ENCODE data around the gene MDM4.
"Not testable (repeated sequence)": the region's sequence is repeated elsewhere in the genome, so short reads cannot be mapped to it uniquely, and the experiment has no call there.

MDM4 gene

GRCh38 chr1:204516180-204516879 lies at the start of gene MDM4:
Gene MDM4 (plus strand): TSS chr1:204516406. CDS start chr1:204525519, 9,113 bp downstream.
- peak; percentile 97 for DNase-seq (ENCODE audit: low spot score)

DNA sequence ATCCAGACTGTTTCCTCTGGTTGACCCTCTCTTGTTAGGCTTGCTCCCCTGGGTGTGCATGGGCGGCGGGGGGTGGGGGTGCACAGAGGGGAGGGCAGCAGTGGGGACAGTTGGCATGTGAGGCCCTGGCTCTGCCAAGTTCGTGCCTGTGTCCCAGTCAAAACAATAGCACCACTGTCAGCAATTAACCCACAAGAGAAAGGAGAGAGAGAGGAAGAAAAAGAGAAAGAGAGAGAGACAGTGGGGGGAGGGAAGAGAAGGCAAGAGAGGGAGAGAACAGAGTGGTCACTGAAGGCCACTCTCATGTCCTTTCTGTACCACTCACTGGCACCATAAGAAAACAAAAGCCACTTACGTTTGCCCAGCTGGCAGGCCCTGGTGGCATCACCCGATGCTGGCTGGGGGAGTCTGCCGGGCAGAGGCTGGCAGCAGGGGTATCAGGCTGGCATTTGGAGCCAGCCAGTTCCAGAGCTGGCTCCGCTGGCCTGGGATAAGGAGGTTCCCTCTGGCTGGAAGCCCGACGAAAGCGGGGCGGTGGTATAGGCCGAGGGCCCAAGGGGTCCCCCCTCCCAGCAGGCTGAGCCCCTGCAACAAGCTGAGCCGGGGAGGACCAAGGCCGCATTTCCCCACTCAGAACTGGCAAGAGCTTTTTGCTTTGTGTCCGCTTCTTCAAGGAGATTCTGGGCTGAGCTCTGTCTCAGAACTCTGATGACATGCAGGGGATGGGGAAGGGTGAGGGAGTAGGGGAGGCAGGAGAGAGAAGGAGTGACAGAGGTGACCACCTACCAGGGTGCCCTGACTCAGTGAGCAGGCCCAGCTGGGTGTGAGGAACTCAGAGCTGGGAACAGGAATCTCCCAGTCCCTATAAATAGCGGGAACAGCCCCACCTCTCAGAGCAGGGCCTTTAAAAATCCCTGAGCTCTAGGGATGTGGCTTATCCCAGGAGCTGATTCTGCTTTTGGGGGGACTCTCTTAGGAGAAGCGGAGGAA lies 49.5 kb upstream of the MDM4 start:
- no peak for DNase-seq (ENCODE audit: low spot score)

DNA sequence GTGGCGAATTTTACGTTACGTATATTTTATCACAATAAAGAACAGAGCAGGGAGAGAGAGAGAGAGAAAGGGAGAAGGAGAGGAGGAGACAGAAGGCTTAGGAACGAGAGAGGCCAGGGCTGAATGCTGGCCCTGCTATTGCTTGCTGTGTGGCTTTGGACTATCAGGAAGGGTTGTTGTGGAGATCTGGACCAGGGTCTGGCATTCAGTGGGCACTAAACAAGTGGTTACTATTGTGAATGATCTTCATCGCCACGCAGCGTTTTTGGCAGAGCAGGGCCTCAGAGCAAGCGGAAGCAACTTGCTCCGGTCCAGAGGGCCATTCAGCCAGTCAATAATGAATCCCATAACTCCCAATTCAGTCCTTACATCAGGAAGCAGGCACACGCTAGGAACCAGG lies 48.0 kb upstream of the MDM4 start:
- DNase-seq (ENCODE audit: low spot score), result no peak

DNA sequence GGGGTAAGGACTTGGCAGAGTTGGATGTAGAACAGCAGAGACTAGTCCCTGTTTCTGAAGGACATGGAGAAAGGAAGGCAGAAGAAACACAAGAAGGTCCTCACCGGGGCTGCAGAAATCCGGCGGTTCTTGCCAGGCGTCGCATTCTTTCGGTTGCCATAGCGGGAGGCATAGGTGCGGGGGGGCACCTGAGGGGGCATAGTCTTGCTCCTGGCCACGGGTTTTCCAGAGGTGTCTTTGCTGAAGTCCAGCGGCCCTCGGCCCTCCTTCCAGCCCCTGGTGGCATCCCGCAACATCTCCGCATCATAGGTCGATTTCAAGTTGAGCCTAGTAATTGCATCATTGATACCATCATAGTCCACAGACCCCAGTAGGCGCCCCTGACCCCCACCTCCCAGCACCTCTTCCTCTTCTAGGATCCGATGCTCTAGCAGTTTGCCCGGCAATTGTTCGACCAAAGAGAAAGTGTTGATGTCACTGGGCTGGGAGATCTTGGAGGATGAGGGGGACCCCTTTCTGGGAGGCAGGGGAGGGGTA lies 47.4 kb upstream of the MDM4 start:
- no peak for DNase-seq (ENCODE audit: low spot score)

DNA sequence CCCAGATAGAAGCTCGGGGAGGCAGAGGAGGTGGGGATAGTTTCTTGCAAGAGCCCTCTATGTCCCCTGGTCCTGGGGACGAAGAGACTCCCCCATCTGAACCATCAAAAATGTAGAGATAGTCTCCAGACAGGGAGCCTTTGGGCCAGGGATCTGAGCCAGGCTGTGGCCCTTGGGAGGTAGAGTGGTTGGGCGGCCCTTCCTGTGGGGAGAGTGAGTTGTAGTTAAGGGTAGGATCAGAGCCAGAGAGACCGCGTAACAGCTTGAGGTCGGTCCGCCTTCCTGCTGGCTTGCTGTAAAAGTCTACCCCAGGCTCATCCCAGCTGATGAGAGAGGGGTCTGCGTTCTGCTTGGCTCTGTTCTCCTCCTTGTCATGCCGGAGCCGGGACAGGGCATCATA lies 46.9 kb upstream of the MDM4 start:
- DNase-seq (ENCODE audit: low spot score), result no peak

- no peak for DNase-seq (ENCODE audit: low spot score)
These were observed 44.5 kb upstream of the MDM4 start for GRCh38 chr1:204471687-204472086.

GRCh38 chr1:204472660-204473059 lies 43.5 kb upstream of the MDM4 start:
- no peak for DNase-seq (ENCODE audit: low spot score)

DNA sequence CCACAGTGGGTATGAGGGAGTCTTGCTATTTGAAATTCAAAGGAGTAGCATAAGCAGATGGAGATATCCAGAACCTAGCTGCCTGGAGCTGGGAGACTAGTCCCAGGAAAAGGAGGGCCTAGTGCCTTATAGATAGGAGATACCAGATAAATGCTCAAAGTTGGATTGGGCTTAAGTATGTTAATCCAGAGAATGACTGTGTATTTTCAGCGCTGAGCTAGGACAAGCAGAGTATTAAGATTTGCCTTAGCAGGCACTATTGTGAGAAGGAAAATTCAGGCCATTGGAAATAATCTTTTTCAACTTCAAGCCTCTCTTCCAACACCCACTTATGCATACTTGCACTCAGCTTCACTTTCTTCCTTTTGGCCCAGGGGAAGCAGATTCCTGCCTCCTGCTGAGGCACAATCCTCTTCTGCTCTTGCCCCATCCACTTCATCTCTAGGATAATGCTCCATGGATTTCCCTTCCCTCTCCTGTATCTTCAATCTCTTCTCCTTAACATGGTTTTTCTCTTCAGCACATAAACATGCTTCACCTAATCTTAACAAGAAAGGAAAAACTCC lies 42.7 kb upstream of the MDM4 start:
- no peak for DNase-seq (ENCODE audit: low spot score)

DNA sequence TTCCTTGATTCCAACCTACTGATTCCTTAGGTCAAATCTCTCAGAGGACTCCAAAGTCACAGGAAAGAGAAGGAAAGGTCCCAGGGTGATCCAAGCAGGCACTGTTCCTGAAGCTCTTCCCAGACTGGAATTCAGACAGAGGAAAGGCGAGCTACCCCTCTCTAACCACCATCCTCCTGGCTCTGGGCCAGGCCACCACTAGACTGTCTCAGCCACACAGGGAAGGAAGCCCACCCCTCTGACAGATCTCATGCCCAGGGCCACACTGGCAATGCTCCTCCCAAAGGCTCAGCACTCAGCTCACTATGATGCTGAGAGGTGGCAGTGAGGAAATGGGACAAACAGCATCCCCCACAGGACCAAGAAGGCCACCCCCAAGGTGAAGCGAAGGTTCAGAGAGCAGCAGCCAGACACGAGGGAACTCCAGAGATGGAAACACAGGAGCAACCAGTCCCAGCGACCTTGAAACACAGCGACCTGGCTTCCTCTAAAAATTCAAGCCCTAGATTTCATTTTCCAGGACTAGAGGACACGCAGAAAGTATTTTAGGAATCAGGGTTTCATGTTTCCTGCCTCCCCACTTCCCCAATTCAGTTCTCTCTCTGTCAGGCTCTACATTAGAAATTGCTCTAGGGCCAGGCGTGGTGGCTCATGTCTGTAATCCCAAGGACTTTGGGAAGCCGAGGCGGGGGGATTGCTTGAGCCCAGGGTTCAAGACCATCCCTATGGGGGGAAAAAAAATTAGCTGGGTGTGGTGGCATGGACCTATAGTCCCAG lies 40.4 kb upstream of the MDM4 start:
- no peak for DNase-seq (ENCODE audit: low spot score)

DNA sequence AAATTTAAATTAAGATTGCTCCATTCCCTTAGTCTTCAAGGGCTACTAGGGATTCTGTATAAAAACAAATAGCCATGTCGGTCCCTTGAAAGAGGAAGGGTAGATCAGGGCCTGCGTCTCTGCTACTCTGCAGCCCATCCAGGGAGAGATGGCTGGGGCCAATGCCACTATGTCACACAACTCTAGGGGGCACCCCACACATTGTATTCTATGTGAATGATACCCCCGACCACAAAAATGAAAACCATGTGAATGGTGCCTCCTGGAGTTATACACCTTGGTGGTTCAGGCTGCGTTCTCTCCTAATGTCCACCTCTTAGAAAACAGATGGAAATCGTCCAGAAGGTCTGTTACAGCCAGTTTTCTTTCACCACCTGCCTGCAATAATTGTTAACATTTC lies 39.6 kb upstream of the MDM4 start:
- DNase-seq (ENCODE audit: low spot score), result no peak

DNA sequence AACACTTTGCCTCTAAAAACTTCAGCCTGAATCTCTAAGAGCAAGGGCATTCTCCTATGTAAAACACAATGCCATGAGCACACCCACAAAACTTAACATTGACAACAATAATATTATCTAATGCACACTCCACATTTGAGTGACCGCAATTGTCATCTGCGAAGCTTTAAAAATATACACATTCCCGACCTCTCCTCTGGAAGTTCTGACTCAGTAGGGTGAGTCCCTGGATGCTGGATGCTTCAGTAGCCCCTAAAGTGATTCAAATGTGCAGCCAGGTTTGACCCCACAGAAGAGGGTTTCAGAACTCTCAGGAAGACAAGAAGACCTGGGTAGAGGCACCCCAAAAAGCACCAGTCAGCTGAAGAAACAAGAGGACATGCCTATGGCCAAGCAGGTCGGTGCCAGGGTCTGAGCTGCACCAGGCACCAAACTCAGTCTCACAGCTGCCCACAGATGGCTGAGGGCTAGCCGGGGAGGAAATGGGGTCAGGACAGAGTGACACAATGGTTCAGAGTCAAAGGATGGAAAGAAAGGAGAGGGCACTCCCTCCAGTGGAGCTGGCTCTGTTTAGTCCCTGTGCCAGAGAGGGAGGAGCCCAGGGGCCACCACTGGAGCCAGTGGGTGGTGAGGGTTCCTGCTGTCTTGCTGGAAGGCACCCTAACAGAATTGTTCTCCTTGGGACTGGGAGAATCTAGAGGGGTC lies 39.0 kb upstream of the MDM4 start:
- DNase-seq (ENCODE audit: low spot score), result no peak

- no peak for DNase-seq (ENCODE audit: low spot score)
These were observed 37.9 kb upstream of the MDM4 start for GRCh38 chr1:204478172-204478899.

- DNase-seq (ENCODE audit: low spot score), result no peak
These were observed 37.3 kb upstream of the MDM4 start for GRCh38 chr1:204478921-204479320.

DNA sequence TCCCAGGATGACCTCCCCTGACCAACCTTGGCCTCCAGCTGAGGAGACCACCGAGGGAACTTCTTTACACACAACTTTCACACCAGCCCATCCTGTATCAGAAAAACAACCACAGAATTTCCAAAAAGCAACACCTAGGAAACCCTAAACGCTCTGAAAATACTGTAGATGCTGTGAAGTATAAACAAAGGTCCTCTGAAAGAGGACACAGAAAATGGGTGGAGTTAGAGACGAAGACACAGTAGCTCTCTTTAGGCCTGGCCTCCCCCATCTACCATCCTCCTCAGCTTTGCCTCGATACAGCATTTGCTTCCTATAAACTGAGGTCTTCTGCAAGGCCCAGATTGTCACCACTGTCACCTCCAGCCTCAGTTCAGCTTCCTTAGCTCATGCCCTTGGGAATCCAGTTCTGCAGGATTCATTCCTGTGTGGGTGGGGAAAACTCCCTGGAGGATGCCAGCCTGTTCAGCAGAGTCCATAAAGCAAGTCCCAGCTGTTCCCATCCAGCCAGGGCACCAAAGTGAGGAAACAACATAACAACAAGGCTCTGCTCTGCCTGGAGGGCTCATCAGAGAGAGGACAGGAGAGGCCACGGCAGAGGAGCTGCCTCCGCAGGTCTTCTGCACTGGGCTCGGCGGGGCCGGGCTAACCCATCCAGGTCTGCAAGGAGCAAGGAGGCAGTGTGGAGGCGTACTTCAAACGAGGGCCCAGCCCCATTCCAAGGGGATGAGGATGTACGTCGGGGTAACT lies 36.6 kb upstream of the MDM4 start:
- no peak for DNase-seq (ENCODE audit: low spot score)

DNA sequence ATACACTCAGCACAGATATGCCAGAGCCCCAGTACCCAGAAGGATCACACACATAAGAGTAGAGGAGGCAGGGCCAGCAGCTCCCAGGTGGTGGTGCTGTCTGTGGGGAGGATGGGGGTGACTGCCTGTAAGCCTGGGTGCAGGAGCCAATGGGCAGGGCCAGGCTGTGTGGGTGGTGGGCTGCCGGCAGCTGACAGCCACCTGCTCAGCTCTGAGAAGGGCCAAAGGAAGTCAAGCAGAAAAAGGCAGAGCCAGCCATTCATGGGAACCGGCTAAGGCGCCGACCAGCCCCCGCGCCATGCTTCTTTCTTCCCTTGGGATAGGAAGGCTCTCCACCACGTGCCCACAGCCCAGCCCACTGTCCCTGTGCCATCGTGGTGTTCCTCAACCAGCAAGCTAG lies 35.7 kb upstream of the MDM4 start:
- no peak for DNase-seq (ENCODE audit: low spot score)

DNA sequence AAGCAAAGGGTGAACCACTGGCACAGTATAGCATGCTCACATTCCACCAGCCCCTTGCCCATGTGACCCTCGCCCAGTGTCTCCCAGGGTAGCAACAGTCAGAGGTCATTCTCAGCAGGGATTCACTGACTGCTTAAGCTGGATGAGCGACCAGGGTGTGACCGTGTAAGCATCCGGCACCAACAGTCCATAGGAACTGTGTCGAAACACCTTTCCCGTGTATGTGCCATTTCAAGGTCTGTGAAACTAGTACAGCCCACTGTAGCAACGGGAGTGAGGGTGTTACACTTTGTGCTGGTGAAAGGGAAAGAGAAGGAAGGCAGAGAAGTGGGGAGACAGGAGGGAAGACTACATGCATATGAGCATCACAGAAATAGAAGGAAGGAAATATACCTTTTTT lies 32.4 kb upstream of the MDM4 start:
- DNase-seq (ENCODE audit: low spot score), result no peak

GRCh38 chr1:204486513-204487255 lies 29.5 kb upstream of the MDM4 start:
- not testable (repeated sequence) for DNase-seq (ENCODE audit: low spot score)

- no peak for DNase-seq (ENCODE audit: low spot score)
These were observed 29.0 kb upstream of the MDM4 start for GRCh38 chr1:204487256-204487615.

DNA sequence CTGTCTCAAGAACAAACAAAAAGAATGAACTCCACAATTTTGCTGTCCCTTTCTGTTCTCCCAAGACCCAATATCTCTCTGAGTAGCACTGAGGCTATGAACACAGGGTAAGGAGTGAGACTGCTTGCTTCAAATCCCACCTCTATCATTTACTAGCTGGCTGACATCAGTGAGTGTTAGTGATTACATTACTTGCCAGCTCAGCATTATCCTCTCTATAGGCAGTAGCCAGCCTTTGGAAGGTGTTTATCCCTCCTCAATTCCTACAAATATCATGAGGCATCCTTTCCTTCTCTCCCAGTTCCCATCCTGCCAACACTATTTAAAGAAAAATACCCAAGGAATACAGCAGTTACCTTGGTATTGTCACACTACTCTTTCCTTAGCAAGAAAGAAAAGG lies 24.6 kb upstream of the MDM4 start:
- DNase-seq (ENCODE audit: low spot score), result no peak

Data from SW480 (cell line).